H1 (cell line): Measurements from ENCODE around the gene NT5M. TPM values are rescaled to one million over a fixed set of nuclear protein-coding genes. Genes with fewer than 3 reads are reported as not detected.
"Not testable (repeated sequence)": the region's sequence is repeated elsewhere in the genome, so short reads cannot be mapped to it uniquely, and the experiment has no call there.

ENCODE experiments used
- CTCF ChIA-PET: fragments of 300-600 bp; sonication (Branson Sonifier 250); formaldehyde crosslinking; loops from one replicate; lab custom pipeline; 2021; ENCODE audit not compliant: partially characterized antibody; lab: Charles Lee
- POLR2A ChIA-PET: fragments of 300-600 bp; sonication (Branson Sonifier 250); formaldehyde crosslinking; loops from one replicate; lab custom pipeline; 2021; ENCODE audit warnings: inconsistent platforms; ENCODE audit not compliant: partially characterized antibody; lab: Charles Lee
- DNase-seq, 2 experiments: peaks; one replicate each; pipeline versions ENCODE4 v3.0.0 to v3.0.0-alpha.2; 2010 to 2022; ENCODE audit warnings: low spot score in 2 of 2, low read depth in 1 of 2, mixed read lengths in 1 of 2
- FAIRE-seq: peaks from 2 replicates; lab custom pipeline; 2011; peaks lifted over from hg19 to GRCh38; lab: Jason Lieb, UNC
- H2AFZ ChIP-seq: 2 replicates; pipeline ENCODE4 v1.8.1; 2012; ENCODE audit warnings: low read length, inconsistent platforms
- H2AK5ac ChIP-seq: 2 replicates; pipeline ENCODE4 v1.6.1; 2013; ENCODE audit warnings: low read depth, low read length
- H2BK120ac ChIP-seq: replicated peaks from 2 replicates; pipeline ENCODE3; 2013; ENCODE audit warnings: low read depth, low read length, inconsistent platforms
- H2BK12ac ChIP-seq: 2 replicates; pipeline ENCODE4 v1.6.1; 2013; ENCODE audit warnings: low read depth, low read length
- H2BK15ac ChIP-seq: 2 replicates; pipeline ENCODE4 v1.6.1; 2013; ENCODE audit warnings: low read length
- H2BK20ac ChIP-seq: 2 replicates; pipeline ENCODE4 v1.6.1; 2013; ENCODE audit warnings: low read length
- H2BK5ac ChIP-seq: 2 replicates; pipeline ENCODE4 v1.6.1; 2013; ENCODE audit warnings: low read depth, low read length
- H3K14ac ChIP-seq: 2 replicates; pipeline ENCODE4 v1.6.1; 2013; ENCODE audit warnings: inconsistent platforms; ENCODE audit not compliant: insufficient read length
- H3K18ac ChIP-seq: 2 replicates; pipeline ENCODE4 v1.6.1; 2013; ENCODE audit warnings: low read length; ENCODE audit errors: extremely low read depth
- H3K23ac ChIP-seq: 2 replicates; pipeline ENCODE4 v1.6.1; 2013; ENCODE audit warnings: inconsistent platforms; ENCODE audit not compliant: insufficient read length
- H3K23me2 ChIP-seq: 2 replicates; pipeline ENCODE4 v1.6.1; 2013; ENCODE audit warnings: low read depth, low read length
- H3K27ac ChIP-seq: 2 replicates; pipeline ENCODE4 v1.6.1; 2011; ENCODE audit warnings: low read depth, low read length, inconsistent platforms
- H3K27me3 ChIP-seq, 4 experiments: replicated peaks in 1 of 4; 1 replicate in 1 of 4; 2 replicates in 3 of 4; pipeline versions ENCODE4 v1.6.1 to v1.8.1; 2011 to 2013; ENCODE audit warnings: low read length in 3 of 4, mild to moderate bottlenecking in 3 of 4, inconsistent platforms in 2 of 4, mixed read lengths in 2 of 4, moderate library complexity in 1 of 4; ENCODE audit not compliant: control insufficient read depth in 3 of 4, insufficient read depth in 3 of 4; ENCODE audit errors: extremely low read depth in 1 of 4
- H3K36me3 ChIP-seq, 4 experiments: 2 replicates each; pipeline versions ENCODE4 v1.6.1 to v1.8.1; 2011 to 2013; ENCODE audit warnings: mild to moderate bottlenecking in 4 of 4, low read length in 3 of 4, moderate library complexity in 2 of 4, control low read depth in 1 of 4, inconsistent platforms in 1 of 4; ENCODE audit not compliant: insufficient read depth in 4 of 4, control insufficient read depth in 2 of 4
- H3K4ac ChIP-seq: replicated peaks from 2 replicates; pipeline ENCODE3; 2013; ENCODE audit warnings: low read length, low read depth, mixed read lengths, inconsistent platforms; ENCODE audit not compliant: insufficient read length
- H3K4me1 ChIP-seq, 4 experiments: replicated peaks in 1 of 4; 1 replicate in 1 of 4; 2 replicates in 3 of 4; pipeline versions ENCODE4 v1.6.1 to v1.8.1; 2011 to 2013; ENCODE audit warnings: low read length in 3 of 4, inconsistent platforms in 2 of 4, mixed read lengths in 1 of 4; ENCODE audit not compliant: insufficient read depth in 4 of 4, control insufficient read depth in 3 of 4
- H3K4me2 ChIP-seq, 2 experiments: 2 replicates each; pipeline versions ENCODE4 v1.6.1 to v1.8.1; 2011 to 2013; ENCODE audit warnings: low read depth in 2 of 2, low read length in 2 of 2, control low read depth in 1 of 2, inconsistent platforms in 1 of 2, mild to moderate bottlenecking in 1 of 2; ENCODE audit not compliant: insufficient read depth in 1 of 2
- H3K4me3 ChIP-seq, 4 experiments: fragments of 200-600, 300-600 bp in 1 of 4; sonication (generic), shearing (Covaris generic), sonication (Bioruptor Twin) in 1 of 4; 2 replicates each; pipeline versions ENCODE4 v1.5.1 to v1.8.1; 2011 to 2016; ENCODE audit warnings: low read length in 4 of 4, low read depth in 3 of 4, control low read depth in 2 of 4, inconsistent platforms in 2 of 4, mild to moderate bottlenecking in 2 of 4, mixed read lengths in 1 of 4, moderate library complexity in 1 of 4; ENCODE audit not compliant: insufficient read depth in 2 of 4; ENCODE audit errors: extremely low read depth in 1 of 4
- H3K56ac ChIP-seq: replicated peaks from 2 replicates; pipeline ENCODE3; 2013; ENCODE audit warnings: low read depth, mild to moderate bottlenecking, mixed read lengths, low read length, inconsistent platforms; ENCODE audit not compliant: insufficient read length
- H3K79me1 ChIP-seq: 2 replicates; pipeline ENCODE4 v1.6.1; 2013; ENCODE audit warnings: low read depth, low read length, control low read depth
- H3K79me2 ChIP-seq, 2 experiments: 2 replicates each; pipeline versions ENCODE4 v1.6.1 to v1.8.1; 2012 to 2013; ENCODE audit warnings: low read length in 2 of 2, mild to moderate bottlenecking in 2 of 2, inconsistent platforms in 1 of 2; ENCODE audit not compliant: insufficient read depth in 2 of 2, control insufficient read depth in 1 of 2
- H3K9ac ChIP-seq, 4 experiments: replicated peaks in 1 of 4; 1 replicate in 1 of 4; 2 replicates in 3 of 4; pipeline versions ENCODE4 v1.6.1 to v1.8.1; 2011 to 2013; ENCODE audit warnings: low read depth in 3 of 4, low read length in 3 of 4, control low read depth in 2 of 4, mild to moderate bottlenecking in 2 of 4, moderate library complexity in 2 of 4, inconsistent platforms in 1 of 4; ENCODE audit errors: extremely low read depth in 1 of 4
- H3K9me3 ChIP-seq, 2 experiments: 2 replicates each; pipeline versions ENCODE4 v1.6.1 to v1.8.1; 2012 to 2013; ENCODE audit warnings: mild to moderate bottlenecking in 2 of 2, moderate library complexity in 2 of 2, control low read depth in 1 of 2, inconsistent platforms in 1 of 2, low read depth in 1 of 2, low read length in 1 of 2, mixed read lengths in 1 of 2; ENCODE audit not compliant: insufficient read depth in 2 of 2
- H4K20me1 ChIP-seq, 2 experiments: replicated peaks in 1 of 2; 2 replicates each; pipeline versions ENCODE3 to v1.8.1; 2011 to 2013; ENCODE audit warnings: inconsistent platforms in 2 of 2, low read length in 2 of 2, mild to moderate bottlenecking in 1 of 2; ENCODE audit not compliant: insufficient read depth in 2 of 2, control insufficient read depth in 1 of 2
- H4K5ac ChIP-seq: 2 replicates; pipeline ENCODE4 v1.6.1; 2013; ENCODE audit warnings: low read length, low read depth, mixed read lengths, inconsistent platforms; ENCODE audit not compliant: insufficient read length
- H4K8ac ChIP-seq: 2 replicates; pipeline ENCODE4 v1.8.0; 2013; ENCODE audit warnings: mild to moderate bottlenecking, moderate library complexity, low read length, inconsistent platforms; ENCODE audit not compliant: insufficient read depth; ENCODE audit errors: extremely low read depth
- H4K91ac ChIP-seq: replicated peaks from 2 replicates; pipeline ENCODE3; 2013; ENCODE audit warnings: low read length, mixed read lengths, inconsistent platforms; ENCODE audit not compliant: insufficient read length
- WGBS, 2 experiments: shearing (Covaris generic) in 1 of 2; methylation state at CpG; one replicate each; pipeline versions ENCODE4 v1.1.6 to v1.1.7; 2013 to 2015; ENCODE audit warnings: low lambda C conversion rate in 2 of 2, mixed read lengths in 2 of 2, inconsistent platforms in 1 of 2, low coverage in 1 of 2, missing lambda C conversion rate in 1 of 2; ENCODE audit not compliant: insufficient replicate concordance in 2 of 2, insufficient coverage in 1 of 2, insufficient read length in 1 of 2; ENCODE audit errors: extremely low coverage in 1 of 2, missing lambda C conversion rate in 1 of 2; 5-methylcytosine and 5-hydroxymethylcytosine counted together
- polyA plus RNA-seq, 7 experiments: library from polyadenylated mRNA; depleted of rRNA in 3 of 7; stranded (reverse) in 5 of 7; unstranded in 2 of 7; fragments of >200 nt in 5 of 7; fragments of 200-250 nt in 2 of 7; gene quantifications; 1 replicate in 5 of 7; 2 replicates in 1 of 7; 4 replicates in 1 of 7; pipeline versions ENCODE4 v1.2.1 to v1.2.3, GENCODE V29; 2011 to 2013; ENCODE audit warnings: missing spikeins in 2 of 7, mixed read lengths in 2 of 7
- total RNA-seq: library from RNA; stranded (reverse); fragmentation: NEBNext Ultra II Directional; extraction: Animal tissue kit (Norgen Biotek cat#: 25700); gene quantifications from 2 replicates; pipeline ENCODE4 v1.2.1, GENCODE V29; 2021

The NT5M gene
- total and polyA plus RNA-seq, 2 of the 8 experiments (the other 6 are each of a cell fraction or from before 2014, with no cell fraction given), result 7.6 to 18.2 TPM

DNA sequence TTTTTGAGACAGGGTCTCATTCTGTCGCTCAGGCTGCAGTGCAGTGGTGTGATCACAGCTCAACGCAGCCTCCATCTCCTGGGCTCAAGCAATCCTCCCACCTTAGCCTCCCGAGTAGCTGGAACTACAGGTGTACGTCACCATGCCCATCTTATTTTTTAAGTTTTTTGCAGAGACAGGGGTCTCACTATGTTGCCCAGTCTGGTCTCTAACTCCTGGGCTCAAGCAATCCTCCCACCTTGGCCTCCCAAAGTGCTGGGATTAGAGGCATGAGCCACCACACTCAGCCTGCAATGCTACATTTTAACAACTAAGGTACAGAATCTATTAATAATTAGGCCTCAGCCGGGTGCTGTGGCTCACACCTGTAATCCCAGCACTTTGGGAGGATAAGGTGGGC lies 25.7 kb upstream of the NT5M start:
- not testable (repeated sequence) for H2BK15ac ChIP-seq, H3K4me1 ChIP-seq, H3K23ac ChIP-seq, H2AFZ ChIP-seq, H2BK120ac ChIP-seq, H3K9ac ChIP-seq, H2AK5ac ChIP-seq, H3K27ac ChIP-seq, H3K18ac ChIP-seq, H3K27me3 ChIP-seq, FAIRE-seq, H3K4ac ChIP-seq, H3K4me2 ChIP-seq, H4K5ac ChIP-seq, H3K56ac ChIP-seq, H2BK12ac ChIP-seq, H4K91ac ChIP-seq, H2BK20ac ChIP-seq, DNase-seq, H3K23me2 ChIP-seq, H3K4me3 ChIP-seq, H2BK5ac ChIP-seq, H3K9me3 ChIP-seq, H4K8ac ChIP-seq, H3K14ac ChIP-seq, H3K79me1 ChIP-seq
- 96% methylated on average over 5 of the region's 5 CpGs; no CpG with 5 or more reads in 1 of the 2 experiments for WGBS, 2 experiments
- H4K20me1 ChIP-seq, result peaks cover 3 to 11% of the 10 kb centered on the region in 2 experiments
- peaks cover 18 to 56% of the 10 kb centered on the region in 2 experiments for H3K79me2 ChIP-seq
- peaks cover 0 to 25% (median 6%) of the 10 kb centered on the region in 4 experiments; a peak in 4 of 8 replicates for H3K36me3 ChIP-seq
- ChIA-PET CTCF (interaction anchor here (1.3 kb wide), 1 partner anchor 23 kb away, joined by 3 read pairs; no protein-coding TSS in a partner anchor), POLR2A (interaction anchor here (1.3 to 2.7 kb wide), 2 partner anchors 24 to 39 kb away, joined by 4 to 9 read pairs; no protein-coding TSS in a partner anchor)
